NK-92 (cell line): ENCODE measurements around the gene EIF2A.
A peak's percentile ranks its signal among the peaks of the same experiment; 100 is the strongest.
"Not testable (repeated sequence)": the region's sequence is repeated elsewhere in the genome, so short reads cannot be mapped to it uniquely, and the experiment has no call there.

Source experiments
- DNase-seq: peaks from one replicate; lab custom pipeline; 2025; ENCODE audit not compliant: unreplicated experiment; lab: John Stamatoyannopoulos, UW

EIF2A gene

DNA sequence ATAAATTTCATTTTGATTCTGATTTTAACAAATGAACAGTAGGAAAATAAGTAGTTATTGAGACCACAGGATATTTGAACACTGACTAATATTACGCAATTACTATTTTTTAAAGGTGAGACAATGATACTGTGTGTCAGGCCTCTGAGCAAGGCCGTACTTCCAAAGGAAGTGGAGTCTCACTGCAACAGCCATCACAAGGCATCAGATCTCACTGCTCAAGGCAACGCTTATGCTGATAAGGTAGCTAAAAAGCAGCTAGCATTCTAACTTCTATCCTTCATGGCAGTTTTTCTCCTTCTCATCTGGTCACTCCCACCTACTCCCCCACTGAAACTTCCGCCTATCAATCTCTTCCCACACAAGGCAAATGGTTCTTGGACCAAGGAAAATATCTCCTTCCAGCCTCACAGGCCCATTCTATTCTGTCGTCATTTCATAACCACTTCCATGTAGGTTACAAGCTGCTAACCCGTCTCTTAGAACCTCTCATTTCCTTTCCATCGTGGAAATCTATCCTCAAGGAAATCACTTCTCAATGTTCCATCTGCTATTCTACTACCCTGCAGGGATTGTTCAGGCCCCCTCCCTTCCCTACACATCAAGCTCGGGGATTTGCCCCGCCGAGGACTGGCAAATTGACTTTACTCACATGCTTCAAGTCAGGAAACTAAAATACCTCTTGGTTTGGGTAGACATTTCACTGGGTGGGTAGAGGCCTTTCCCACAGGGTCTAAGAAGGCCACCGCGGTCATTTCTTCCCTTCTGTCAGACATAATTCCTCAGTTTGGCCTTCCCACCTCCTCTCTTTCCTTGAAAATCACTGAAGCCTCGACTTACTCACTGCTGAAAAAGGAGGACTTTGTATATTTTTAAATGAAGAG is 54.3 kb downstream of the EIF2A start:
- not testable (repeated sequence) for DNase-seq

DNA sequence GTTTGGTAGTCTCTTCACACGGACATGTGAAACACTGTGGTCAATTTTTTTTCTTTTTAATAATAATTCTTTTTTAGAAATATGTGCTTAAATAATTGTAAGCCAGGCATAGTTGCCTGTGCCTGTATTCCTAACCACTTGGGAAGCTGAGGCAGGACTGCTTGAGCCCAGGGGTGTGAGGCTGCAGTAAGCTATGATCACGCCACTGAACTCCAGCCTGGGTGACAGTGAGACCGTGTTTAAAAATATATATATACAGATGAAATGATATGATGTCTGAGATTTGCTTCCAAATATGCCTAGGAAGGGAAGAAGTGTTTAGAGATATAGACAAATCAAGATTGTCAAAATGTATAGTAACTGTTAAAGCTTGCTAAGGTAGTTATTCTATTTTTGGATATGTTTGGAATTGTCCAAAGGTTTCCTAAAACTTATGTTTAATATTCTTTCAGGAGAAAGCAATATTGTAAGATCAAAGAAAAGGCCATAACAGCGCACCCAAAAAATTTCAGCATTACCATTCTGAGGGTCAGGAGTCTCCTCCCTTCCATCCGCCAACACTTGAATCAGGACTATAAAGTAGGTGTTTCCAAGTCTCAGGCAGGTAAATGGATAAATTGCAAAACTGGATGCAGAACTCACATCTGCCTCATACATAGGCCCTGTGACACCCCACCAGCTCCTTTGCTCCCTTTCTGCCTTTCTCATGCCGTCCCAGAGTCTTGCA is 56.0 kb downstream of the EIF2A start:
- no peak for DNase-seq

GRCh38 chr3:150603153-150603979 is 56.8 kb downstream of the EIF2A start, which contains the start of gene SELENOT:
TSS of gene SELENOT (plus strand) at chr3:150603321. CDS start at chr3:150603363, 42 bp downstream.
- peak; percentile 48 for DNase-seq

GRCh38 chr3:150603980-150604319 is 57.4 kb downstream of the EIF2A start:
- DNase-seq = no peak

DNA sequence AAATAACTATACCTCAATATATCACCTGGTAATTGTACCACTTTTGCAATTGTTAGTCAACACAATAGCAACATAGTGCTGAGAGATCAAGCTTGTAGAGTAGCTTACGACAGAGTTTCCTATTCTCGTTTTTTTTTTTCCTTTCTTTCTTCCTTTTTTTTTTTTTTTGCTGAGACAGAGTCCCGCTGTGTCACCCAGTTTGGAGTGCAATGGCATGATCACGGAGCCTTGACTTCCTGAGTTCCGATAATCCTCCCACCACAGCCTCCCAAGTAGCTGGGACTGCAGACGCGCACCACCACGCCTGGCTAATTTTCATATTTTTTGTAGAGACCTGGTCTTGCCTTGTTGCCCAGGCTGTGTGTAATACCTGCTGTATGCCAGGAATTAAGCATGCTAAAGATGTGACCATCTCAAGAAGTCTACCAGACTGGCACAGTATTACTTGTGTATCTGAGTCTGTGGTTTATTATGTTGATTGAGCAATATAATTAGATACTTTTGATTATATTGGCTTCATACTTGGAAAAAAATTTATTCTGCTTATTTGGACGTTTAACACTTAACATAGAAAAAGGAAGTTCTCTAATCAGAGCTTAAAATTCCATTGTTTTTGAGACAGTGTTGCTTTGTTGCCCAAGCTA is 59.5 kb downstream of the EIF2A start:
- no peak for DNase-seq

DNA sequence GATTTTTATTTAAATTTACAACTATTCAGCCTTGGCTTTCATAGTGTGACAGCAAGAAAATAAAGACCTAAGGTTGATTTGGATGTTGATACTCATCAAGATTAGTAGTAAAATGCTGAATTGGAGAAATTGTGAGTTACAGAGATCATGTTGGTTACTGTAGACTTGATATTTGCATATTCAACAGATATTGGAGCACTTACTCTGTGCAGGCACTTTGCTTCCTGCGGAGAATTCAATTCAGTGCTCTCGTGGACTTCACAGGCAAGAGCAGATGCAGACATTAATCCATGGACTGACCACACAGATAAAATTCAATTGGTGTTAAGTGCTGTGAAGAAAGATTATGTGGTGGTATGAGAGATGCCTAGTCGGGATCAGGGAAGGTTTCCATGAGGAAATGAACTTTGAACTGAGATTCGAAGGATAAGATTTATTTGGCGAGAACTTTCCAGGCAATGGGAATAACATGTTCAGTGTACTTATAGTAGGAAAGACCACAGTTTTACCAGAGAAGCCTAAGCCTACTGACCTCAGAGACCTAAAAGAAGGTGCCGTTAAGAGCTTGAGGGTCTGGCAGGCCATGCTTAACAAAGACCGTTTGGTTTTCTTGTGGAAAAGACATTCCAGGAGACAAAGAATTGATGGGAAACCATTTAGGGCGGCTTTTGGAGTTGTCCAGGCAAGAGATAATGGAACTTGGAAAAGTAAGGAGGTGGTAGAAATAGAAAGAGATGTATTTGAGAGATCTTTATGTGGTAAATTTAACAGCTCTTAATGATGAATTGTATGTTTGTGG is 60.9 kb downstream of the EIF2A start:
- DNase-seq = no peak

- no peak for DNase-seq
Observed at GRCh38 chr3:150609988-150610387, 63.4 kb downstream of the EIF2A start.

DNA sequence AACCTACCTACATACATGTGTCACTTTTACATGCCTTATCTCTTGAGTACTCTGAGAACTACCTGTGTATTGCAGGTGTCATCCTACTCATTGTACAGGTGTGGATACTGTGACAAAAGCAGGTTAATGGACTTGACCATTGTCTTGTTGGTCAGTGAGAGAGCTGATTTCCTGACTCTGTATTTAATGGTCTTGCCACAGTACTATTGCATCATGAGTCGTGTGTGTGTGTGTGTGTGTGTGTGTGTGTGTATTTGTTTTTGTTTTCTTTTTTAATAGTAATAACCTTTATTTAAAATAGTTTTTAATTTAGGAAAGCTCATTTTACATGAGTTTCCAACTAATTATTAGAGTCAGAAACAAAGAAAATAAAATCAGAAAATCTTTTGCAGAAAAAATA is 64.2 kb downstream of the EIF2A start:
- DNase-seq = no peak

- DNase-seq = no peak
Observed at GRCh38 chr3:150611666-150612065, 65.1 kb downstream of the EIF2A start.

- DNase-seq = no peak
Observed at GRCh38 chr3:150612494-150612893, 65.9 kb downstream of the EIF2A start.

GRCh38 chr3:150613034-150613433 is 66.4 kb downstream of the EIF2A start:
- DNase-seq = no peak

GRCh38 chr3:150613709-150614480 is 67.3 kb downstream of the EIF2A start:
- DNase-seq = no peak

- no peak for DNase-seq
Observed at GRCh38 chr3:150620002-150620689, 73.6 kb downstream of the EIF2A start.

DNA sequence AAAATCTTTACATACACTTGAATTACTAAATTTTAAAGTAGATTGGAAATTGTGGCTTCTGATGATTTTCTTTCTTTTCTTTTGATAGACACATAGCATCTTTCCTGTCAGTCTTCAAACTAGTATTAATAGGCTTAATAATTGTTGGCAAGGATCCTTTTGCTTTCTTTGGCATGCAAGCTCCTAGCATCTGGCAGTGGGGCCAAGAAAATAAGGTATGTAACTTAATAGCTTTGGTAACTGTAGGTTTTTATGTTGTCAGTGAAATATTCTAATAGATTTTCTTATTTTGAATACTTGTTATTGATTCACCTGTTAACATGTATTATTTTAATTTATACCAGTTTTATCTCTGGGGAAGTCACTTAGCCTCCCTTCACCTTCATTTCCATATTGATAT is 76.4 kb downstream of the EIF2A start:
- not testable (repeated sequence) for DNase-seq

- no peak for DNase-seq
Observed at GRCh38 chr3:150623945-150624344, 77.4 kb downstream of the EIF2A start.

DNA sequence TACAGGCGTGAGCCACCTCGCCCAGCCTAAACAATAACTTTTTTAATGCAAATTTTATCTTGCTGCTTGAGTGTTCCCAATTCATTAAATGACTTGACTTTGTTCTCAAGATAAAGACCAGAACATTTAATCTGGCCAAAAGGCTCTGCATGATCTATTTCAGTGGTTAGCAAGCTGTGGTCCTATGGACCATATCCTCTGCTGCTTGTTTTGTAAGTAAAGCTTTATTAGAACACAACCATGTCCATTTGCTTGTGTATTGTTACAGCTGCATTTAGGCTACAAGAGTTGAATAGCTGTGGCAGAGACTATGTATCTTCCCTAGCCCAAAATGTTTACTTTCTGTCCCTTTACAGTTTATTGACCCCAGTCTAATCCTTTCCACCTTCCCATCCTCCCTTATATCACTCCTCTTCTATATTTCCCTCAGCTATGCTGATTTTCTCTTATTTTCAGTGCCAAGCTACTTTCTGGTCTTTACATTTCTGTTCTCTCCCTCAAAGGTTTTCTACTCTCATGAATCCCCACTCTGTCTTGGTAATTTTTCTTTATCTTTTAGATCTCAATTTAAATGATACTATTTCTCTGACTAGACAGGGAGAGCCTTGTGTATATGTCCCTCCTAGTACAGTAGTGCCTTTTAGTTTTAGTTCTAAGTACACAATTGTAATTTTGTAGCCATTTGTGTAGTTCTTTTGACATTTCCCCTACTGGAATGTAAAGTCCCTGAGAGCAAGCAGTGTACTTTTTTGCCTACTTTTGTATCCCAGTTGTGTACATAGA is 79.8 kb downstream of the EIF2A start:
- DNase-seq = no peak

DNA sequence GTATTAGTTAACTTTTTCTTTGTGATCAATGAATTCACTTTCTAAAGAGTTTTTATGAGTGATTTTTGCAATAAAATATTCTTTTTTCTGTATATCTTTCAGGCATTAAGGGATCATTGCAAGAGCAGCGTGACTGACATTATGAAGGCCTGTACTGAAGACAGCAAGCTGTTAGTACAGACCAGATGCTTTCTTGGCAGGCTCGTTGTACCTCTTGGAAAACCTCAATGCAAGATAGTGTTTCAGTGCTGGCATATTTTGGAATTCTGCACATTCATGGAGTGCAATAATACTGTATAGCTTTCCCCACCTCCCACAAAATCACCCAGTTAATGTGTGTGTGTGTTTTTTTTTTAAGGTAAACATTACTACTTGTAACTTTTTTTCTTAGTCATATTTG is 81.0 kb downstream of the EIF2A start:
- no peak for DNase-seq
